GM21447 (cell line): ENCODE data around the gene CEACAM8.
"Not testable (repeated sequence)": the region's sequence is repeated elsewhere in the genome, so short reads cannot be mapped to it uniquely, and the experiment has no call there.

Experiments used
- ATAC-seq: cut with Tn5 transposase; IDR thresholded peaks from one replicate; pipeline ENCODE4 v1.9.1; 2021; ENCODE audit not compliant: unreplicated experiment

CEACAM8 gene

GRCh38 chr19:42594617-42595489, at the start of gene CEACAM8:
CEACAM8 (minus strand) TSS chr19:42594924; CDS start chr19:42594828, 96 bp downstream.
- no peak for ATAC-seq

GRCh38 chr19:42639324-42640092, 44.8 kb upstream of the CEACAM8 start:
- ATAC-seq, result not testable (repeated sequence)

- no peak for ATAC-seq
Observed at GRCh38 chr19:42635233-42635539, 40.5 kb upstream of the CEACAM8 start.

GRCh38 chr19:42634409-42635232, 39.9 kb upstream of the CEACAM8 start:
- ATAC-seq, result no peak

- no peak for ATAC-seq
Observed at GRCh38 chr19:42629191-42629590, 34.5 kb upstream of the CEACAM8 start.

GRCh38 chr19:42628411-42629140, 33.9 kb upstream of the CEACAM8 start:
- no peak for ATAC-seq

- ATAC-seq, result no peak
Observed at GRCh38 chr19:42627916-42628315, 33.2 kb upstream of the CEACAM8 start.

- ATAC-seq, result no peak
Observed at GRCh38 chr19:42626181-42626580, 31.5 kb upstream of the CEACAM8 start.

GRCh38 chr19:42619271-42619670, 24.5 kb upstream of the CEACAM8 start:
- no peak for ATAC-seq

- ATAC-seq, result no peak
Observed at GRCh38 chr19:42613666-42614065, 18.9 kb upstream of the CEACAM8 start.

GRCh38 chr19:42610401-42610915, 15.7 kb upstream of the CEACAM8 start:
- not testable (repeated sequence) for ATAC-seq

- ATAC-seq, result no peak
Observed at GRCh38 chr19:42606660-42607351, 12.1 kb upstream of the CEACAM8 start.

GRCh38 chr19:42601811-42602443, 7.2 kb upstream of the CEACAM8 start:
- ATAC-seq, result no peak

GRCh38 chr19:42596391-42597072, 1.8 kb upstream of the CEACAM8 start:
- no peak for ATAC-seq

GRCh38 chr19:42595550-42596172, 937 bp upstream of the CEACAM8 start:
- ATAC-seq, result no peak

GRCh38 chr19:42589792-42590191, 4.9 kb downstream of the CEACAM8 start:
- no peak for ATAC-seq

- no peak for ATAC-seq
Observed at GRCh38 chr19:42584466-42584865, 10.3 kb downstream of the CEACAM8 start.

- no peak for ATAC-seq
Observed at GRCh38 chr19:42577016-42577415, 17.7 kb downstream of the CEACAM8 start.
